ENCODE data around the gene ST3GAL5.

The ST3GAL5 gene

DNA sequence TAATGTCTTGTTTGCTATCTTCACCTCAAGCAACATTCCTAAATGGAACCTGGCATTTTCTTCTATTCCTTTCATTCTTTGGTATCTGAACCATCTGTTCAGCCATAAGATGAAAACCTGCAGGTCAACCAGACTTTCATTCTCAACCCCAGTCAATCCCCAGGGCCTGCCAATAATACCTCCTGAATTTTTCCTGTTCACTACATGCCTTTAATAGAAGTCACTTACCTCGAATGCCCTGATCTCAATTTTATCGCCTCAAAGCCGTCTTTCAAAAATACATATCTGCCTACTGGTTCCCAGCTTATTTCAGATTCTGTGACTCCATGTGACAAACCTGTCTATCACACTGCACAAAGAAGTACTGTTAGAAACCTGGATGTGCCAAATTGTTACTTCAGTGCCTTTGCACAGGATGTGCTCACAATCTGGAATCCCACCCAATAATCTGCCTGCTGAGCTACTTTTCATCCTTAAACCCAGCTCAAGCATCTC is 22.6 kb downstream of the ST3GAL5 start:
- no peak for DNase-seq (ENCODE audit: low spot score)

GRCh38 chr2:85865539-85866164 is 23.1 kb downstream of the ST3GAL5 start:
- DNase-seq (ENCODE audit: low spot score), result no peak

- no peak for DNase-seq (ENCODE audit: low spot score)
Measured at GRCh38 chr2:85864654-85865053, 24.1 kb downstream of the ST3GAL5 start.

- no peak for DNase-seq (ENCODE audit: low spot score)
Measured at GRCh38 chr2:85862426-85862825, 26.4 kb downstream of the ST3GAL5 start.

DNA sequence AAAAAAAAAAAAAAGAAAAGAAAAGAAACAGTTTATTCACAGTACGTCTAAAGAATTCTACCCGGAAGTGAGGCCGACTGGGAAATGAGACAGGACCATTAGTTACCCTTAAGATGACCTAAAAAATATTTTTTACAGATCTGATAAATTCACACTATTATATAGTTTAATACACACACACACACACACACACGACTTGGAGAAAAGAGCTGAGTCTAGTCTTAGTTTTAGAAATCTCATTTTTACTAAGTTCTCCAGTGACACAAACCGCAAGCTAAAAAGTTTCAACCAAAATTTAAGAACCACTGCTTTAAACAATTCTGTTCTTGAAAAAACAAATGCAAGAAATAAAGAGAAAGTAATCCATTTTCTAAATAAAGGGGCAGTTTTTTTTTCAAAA is 27.1 kb downstream of the ST3GAL5 start:
- no peak for DNase-seq (ENCODE audit: low spot score)

DNA sequence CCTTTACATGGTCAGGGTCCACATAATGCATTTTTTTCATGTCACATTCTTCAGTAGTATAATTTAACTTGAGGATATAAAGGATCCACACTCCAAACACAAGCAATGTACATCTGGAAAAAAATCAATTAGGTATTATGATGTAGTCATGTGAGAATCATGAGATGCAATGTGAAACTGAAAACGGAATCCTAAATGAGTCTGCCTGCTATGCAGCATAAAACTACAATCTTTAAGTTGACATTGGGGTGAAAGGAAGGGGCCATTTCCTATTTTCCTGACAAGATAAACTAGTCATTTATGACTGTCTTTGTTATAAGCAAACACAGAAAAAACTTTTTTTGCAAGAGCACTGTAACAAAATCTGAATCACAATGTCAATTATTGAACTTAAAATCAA is 27.6 kb downstream of the ST3GAL5 start:
- peak; percentile 32 for DNase-seq (ENCODE audit: low spot score)

DNA sequence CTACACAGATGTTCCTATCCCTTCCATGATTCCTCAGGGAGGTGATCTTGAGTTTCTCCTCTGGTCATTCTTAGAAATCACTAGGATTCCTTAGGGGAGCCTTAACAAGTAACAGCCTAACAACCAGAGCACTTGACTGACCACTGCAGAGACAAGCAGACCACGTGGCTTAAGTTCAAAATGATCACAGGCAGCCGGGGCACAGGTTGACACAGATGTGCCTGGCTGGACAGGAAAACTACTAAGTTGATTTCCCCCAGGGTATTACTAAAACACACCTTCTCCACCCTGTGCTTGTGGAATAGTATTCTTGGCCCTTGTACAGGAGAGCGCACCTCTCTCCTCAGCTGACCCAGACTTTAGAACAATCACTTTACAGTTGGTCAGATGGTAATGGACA is 29.9 kb downstream of the ST3GAL5 start:
- no peak for DNase-seq (ENCODE audit: low spot score)

GRCh38 chr2:85854897-85855296 is 33.9 kb downstream of the ST3GAL5 start:
- no peak for DNase-seq (ENCODE audit: low spot score)

- DNase-seq (ENCODE audit: low spot score), result no peak
Measured at GRCh38 chr2:85854166-85854509, 34.7 kb downstream of the ST3GAL5 start.

DNA sequence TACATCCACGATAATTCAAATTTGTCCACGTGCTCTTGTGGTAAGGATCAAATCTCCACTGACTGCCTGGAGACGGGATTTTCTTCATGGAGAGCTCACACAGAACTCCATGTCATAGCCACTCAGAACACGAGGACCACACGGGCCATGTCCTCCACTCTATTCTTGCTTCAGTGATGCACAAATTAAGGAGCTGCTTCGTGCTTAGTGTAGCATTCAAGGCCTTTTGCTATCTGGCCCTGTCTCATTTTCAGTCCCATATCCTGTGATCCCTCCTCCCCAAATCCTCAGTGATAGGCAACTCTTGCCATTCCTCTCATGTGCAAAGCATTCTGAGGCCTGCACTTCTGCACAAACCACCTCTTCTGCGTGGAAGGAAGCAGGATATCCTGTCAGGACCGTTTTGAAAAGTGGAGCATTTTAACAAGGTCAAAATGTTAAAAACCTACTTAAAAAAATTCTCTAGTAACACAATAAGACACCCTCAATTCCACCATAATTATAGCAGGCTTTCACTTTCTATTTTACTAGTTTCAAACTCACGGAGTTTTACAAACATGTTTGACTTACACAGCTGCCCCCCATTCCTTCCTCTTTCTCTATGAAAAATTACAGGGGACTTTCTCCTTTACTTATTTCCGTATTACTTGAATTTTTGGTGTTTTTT is 35.2 kb downstream of the ST3GAL5 start:
- DNase-seq (ENCODE audit: low spot score), result peak; percentile 43

DNA sequence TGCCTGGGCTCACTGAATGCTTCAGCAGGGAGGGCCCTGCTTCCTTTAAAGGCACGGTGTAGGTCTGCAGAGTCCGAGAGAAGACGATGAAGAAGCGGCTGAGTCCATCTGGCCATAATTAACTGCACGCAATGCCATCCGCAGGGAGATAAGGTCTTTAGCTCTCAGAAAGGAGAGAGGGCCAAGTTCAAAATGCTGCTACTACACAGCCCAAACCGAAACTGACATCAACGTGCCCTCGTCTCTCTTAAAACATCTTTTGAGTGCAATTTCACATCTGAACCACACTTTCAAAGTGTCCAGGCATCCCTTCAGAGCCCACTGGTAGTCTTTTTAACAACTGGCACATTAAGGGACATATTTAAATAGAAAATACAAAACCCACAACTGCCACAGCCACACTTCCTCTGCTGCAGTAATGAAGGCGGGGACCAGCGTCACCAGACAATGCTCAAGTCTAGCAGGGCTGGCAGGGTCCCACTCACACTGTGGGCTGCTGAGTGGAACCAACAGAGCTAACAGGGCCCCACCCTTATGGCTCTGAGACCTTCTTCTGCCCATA is 35.8 kb downstream of the ST3GAL5 start:
- peak; percentile 42 for DNase-seq (ENCODE audit: low spot score)

- DNase-seq (ENCODE audit: low spot score), result no peak
Measured at GRCh38 chr2:85852152-85852840, 36.5 kb downstream of the ST3GAL5 start.

- no peak for DNase-seq (ENCODE audit: low spot score)
Measured at GRCh38 chr2:85851253-85852151, 37.3 kb downstream of the ST3GAL5 start.

DNA sequence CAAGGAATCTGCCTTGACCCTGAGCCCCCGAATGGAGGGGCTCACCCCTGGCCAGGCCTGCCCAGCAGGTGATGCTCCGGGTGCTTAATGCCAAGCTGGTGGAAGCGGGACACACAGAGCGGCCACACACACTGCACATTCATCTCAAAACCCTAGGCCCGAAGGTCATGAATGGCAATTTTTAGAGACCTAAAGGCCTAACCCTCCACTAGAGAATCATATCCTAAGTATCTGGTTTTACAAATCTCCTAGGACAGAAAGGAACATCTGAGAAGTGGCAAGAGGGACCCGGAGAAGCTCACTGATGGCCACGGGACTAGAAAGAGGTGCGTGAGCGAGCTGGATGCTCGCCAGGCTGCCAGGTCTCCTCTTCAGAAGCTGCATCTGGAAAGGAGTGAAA is 38.3 kb downstream of the ST3GAL5 start:
- no peak for DNase-seq (ENCODE audit: low spot score)

- DNase-seq (ENCODE audit: low spot score), result no peak
Measured at GRCh38 chr2:85847051-85847588, 41.7 kb downstream of the ST3GAL5 start.

GRCh38 chr2:85846411-85846810 is 42.4 kb downstream of the ST3GAL5 start:
- no peak for DNase-seq (ENCODE audit: low spot score)

- no peak for DNase-seq (ENCODE audit: low spot score)
Measured at GRCh38 chr2:85844486-85844885, 44.3 kb downstream of the ST3GAL5 start.

- peak; percentile 60 for DNase-seq (ENCODE audit: low spot score)
Measured at GRCh38 chr2:85843543-85843942, 45.2 kb downstream of the ST3GAL5 start.

- no peak for DNase-seq (ENCODE audit: low spot score)
Measured at GRCh38 chr2:85840091-85840490, 48.7 kb downstream of the ST3GAL5 start.

DNA sequence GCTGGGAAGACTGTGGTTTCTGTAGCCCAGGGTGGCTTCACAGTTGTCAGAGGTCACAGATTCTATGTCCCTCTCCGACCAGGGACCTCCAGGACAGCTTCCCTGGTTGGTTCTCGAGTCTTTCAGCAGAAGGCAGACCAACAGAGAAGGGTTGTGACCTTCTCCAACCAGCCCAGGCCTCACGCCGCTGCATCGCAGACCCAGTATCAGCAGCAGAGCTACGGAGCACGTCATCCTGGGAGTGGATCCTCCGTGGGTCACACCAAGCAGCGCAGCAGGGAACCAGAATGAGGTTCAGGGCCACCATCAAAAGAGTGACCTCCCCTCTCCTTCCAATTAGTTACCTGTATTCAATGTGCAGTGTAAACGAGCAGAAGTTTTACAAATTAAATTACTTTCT is 49.3 kb downstream of the ST3GAL5 start:
- DNase-seq (ENCODE audit: low spot score), result no peak

DNA sequence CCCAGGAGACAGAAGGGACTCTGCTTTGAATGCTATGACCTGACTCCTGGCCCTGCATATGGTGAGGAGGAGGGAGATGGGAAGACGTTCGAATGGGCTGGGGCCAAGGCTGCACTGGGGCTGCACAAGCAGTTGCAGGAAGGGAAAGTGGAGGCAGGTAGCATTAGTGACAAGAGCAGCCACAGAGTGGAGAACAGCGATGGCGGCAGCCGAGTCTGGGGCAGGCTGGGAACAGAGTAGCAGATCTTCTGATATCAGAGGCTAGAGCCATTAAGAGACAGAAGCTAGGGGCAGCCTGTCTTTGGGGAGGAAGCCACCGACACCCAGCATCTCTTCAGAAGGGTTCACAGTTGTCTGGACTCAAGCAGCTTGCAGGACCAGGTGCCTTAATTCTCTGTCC is 50.1 kb downstream of the ST3GAL5 start:
- no peak for DNase-seq (ENCODE audit: low spot score)

GRCh38 chr2:85838181-85838580 is 50.6 kb downstream of the ST3GAL5 start:
- DNase-seq (ENCODE audit: low spot score), result no peak
